ENCODE measurements around the gene WIF1. TPM values are rescaled to one million over a fixed set of nuclear protein-coding genes. Genes with fewer than 3 reads are reported as not detected.

WIF1 gene
- total RNA-seq, 4 donors from 2014 or later, result 6.1 TPM; not detected in 3

- Histone ChIP-seq H3K36me3 (no peaks in the 10 kb centered on the region), H3K4me3 (no peak overlapping the region), H3K4me1 (no peaks in the 10 kb centered on the region), H3K27ac (no peak overlapping the region), H3K9me3 (no peaks in the 10 kb centered on the region), H3K27me3 (no peaks in the 10 kb centered on the region)
- intact Hi-C loops (cut with DNase I), result no loop called here
- DNase-seq, result no peak
- WGBS, 2 donors, result 67% methylated on average over 4 of the region's 4 CpGs
- no peak for TF ChIP-seq POLR2A (IDR thresholded peaks at IDR 0.05)
- TF ChIP-seq CTCF (IDR thresholded peaks at IDR 0.05), result no peak
Observed at GRCh38 chr12:65055859-65056258, 65.2 kb downstream of the WIF1 start.

GRCh38 chr12:65051218-65051617 lies 69.9 kb downstream of the WIF1 start:
- TF ChIP-seq CTCF (IDR thresholded peaks at IDR 0.05) (no peak), POLR2A (IDR thresholded peaks at IDR 0.05) (no peak)
- DNase-seq, result no peak
- H3K9me3 ChIP-seq, result no peaks in the 10 kb centered on the region
- no peak overlapping the region for H3K4me3 ChIP-seq
- H3K27me3 ChIP-seq, result no peaks in the 10 kb centered on the region
- no peak overlapping the region for H3K27ac ChIP-seq
- WGBS, 2 donors, result 41 to 58% methylated on average over 9 of the region's 9 CpGs
- H3K4me1 ChIP-seq, result no peaks in the 10 kb centered on the region
- intact Hi-C loops (cut with DNase I), result no loop called here
- no peaks in the 10 kb centered on the region for H3K36me3 ChIP-seq

GRCh38 chr12:65045269-65045668 lies 75.8 kb downstream of the WIF1 start:
- no peak for DNase-seq
- 83 to 86% methylated on average over 4 of the region's 4 CpGs for WGBS, 2 donors

GRCh38 chr12:65039301-65039700 lies 81.8 kb downstream of the WIF1 start:
- intact Hi-C loops (cut with DNase I), result no loop called here
- no peak for DNase-seq
- Histone ChIP-seq H3K9me3 (peaks cover 0 to 7% (median 0%) of the 10 kb centered on the region in 3 donors), H3K4me1 (no peaks in the 10 kb centered on the region), H3K36me3 (no peaks in the 10 kb centered on the region), H3K27ac (no peak overlapping the region), H3K27me3 (no peaks in the 10 kb centered on the region), H3K4me3 (no peak overlapping the region)
- no peak for TF ChIP-seq POLR2A (IDR thresholded peaks at IDR 0.05)
- TF ChIP-seq CTCF (IDR thresholded peaks at IDR 0.05), result no peak
- WGBS, 2 donors, result no CpG with 5 or more reads among the region's 2 CpGs

More at GRCh38 chr12:65045269-65045668, 75.8 kb downstream of the WIF1 start:
- Histone ChIP-seq H3K27ac (no peak overlapping the region), H3K27me3 (no peaks in the 10 kb centered on the region), H3K9me3 (no peaks in the 10 kb centered on the region), H3K4me1 (no peaks in the 10 kb centered on the region), H3K36me3 (no peaks in the 10 kb centered on the region), H3K4me3 (no peak overlapping the region)
- TF ChIP-seq CTCF (IDR thresholded peaks at IDR 0.05) (no peak), POLR2A (IDR thresholded peaks at IDR 0.05) (no peak)
- intact Hi-C loops (cut with DNase I), result no loop called here

GRCh38 chr12:65025136-65025535 lies 96.0 kb downstream of the WIF1 start:
- intact Hi-C loops (cut with DNase I), result no loop called here
- 37 to 65% methylated on average over 2 of the region's 2 CpGs for WGBS, 2 donors
- TF ChIP-seq POLR2A (IDR thresholded peaks at IDR 0.05), result no peak
- no peak for TF ChIP-seq CTCF (IDR thresholded peaks at IDR 0.05)
- Histone ChIP-seq H3K4me3 (no peak overlapping the region), H3K27me3 (no peaks in the 10 kb centered on the region), H3K36me3 (no peaks in the 10 kb centered on the region), H3K9me3 (no peaks in the 10 kb centered on the region), H3K4me1 (no peaks in the 10 kb centered on the region), H3K27ac (no peak overlapping the region)
- no peak for DNase-seq

Data from esophagus squamous epithelium (tissue), 5 donors.